Measurements from ENCODE around the gene CHD3.

The CHD3 gene

DNA sequence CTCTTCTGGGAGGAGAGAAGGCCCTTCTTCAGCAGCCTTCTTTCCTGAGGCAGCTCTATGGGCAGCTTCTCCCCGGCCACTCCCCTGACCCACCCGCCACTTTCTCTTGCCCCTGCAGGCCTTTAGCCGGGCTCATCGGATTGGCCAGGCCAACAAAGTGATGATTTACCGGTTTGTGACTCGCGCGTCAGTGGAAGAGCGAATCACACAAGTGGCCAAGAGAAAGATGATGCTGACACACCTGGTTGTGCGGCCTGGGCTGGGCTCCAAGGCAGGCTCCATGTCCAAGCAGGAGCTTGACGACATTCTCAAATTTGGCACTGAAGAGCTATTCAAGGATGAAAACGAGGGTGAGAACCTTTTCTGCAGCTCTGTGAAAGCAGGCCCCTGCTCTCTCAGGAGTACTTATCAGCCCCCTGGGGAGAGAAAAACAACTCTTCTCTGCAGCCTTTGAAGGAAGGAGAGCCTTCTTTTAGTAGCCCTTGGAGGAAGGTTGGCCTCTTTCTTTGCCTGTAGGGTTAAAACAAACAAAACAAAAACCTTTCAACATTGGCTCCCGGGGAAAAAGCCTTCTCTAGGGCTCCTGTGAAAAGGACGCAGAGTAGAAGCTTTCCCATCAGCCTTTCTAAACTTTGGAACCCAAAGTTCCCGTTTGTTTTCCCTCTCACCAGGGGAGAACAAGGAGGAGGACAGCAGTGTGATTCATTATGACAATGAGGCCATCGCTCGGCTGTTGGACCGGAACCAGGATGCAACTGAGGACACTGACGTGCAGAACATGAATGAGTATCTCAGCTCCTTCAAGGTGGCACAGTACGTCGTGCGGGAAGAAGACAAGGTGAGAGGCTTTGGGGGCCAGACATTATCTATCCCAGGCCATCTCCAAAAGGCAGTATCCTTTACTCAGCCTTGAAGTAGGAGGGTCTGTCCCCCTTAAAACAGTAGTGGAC is 14.8 kb downstream of the CHD3 start:
- no peak for DNase-seq

DNA sequence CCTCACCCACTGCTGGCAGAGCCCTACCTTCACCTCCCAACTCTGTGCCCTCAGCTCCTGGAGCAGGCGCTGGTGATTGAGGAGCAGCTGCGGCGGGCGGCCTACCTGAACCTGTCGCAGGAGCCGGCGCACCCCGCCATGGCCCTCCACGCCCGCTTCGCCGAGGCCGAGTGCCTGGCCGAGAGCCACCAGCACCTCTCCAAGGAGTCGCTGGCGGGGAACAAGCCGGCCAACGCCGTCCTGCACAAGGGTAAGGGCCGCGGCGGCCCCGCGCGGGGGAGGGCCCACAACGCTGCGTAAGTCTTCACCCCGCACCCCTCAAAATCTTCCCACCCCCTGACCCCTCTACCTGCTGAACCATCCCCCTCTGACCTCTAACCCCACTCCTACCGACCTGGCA is 20.5 kb downstream of the CHD3 start:
- DNase-seq = no peak

- DNase-seq = no peak
Observed at GRCh38 chr17:7910281-7910680, 21.7 kb downstream of the CHD3 start.

- DNase-seq = no peak
Observed at GRCh38 chr17:7910711-7911110, 22.1 kb downstream of the CHD3 start.

DNA sequence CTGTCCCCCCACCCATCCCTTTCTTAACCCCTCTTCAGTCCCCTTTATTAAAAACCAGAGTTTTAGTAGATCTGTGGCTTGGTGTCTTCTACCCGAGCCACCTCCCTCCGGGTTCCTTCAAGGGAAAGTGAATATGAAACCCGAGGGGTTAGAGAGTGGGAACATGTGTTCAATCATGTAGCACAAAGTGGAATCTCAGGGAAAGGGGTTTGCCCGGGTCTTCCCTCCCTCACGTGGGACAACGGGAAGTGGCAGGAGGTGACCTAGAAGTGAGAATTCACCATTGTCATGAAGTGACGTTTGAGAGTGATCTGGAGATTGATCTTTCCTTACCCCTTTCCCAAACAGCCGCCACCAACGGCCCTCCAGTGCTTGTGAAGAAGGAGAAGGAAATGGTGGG is 22.5 kb downstream of the CHD3 start:
- no peak for DNase-seq

- DNase-seq = peak; percentile 77
Observed at GRCh38 chr17:7912927-7913524, 24.4 kb downstream of the CHD3 start.

DNA sequence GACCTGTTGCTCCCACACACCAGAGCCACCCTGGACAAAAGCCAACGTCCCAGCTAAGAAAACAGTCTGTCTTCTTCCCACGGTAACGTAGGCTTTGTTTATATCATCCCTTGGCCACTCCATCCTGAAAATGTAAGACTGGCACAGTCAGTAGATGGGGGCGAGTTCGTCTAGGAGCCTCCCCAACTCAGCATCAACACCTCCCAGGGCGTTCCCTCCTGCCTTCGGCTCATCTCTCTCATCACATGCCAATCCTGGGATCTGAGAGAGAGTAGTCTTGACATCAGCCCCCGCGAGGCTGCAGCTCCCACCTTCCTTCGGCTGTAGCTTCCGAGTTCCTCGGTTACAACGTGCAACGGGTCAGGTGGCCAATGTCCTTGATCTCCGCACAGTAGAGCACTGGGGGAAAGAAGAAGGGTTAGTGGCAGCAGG is 26.6 kb downstream of the CHD3 start:
- no peak for DNase-seq

DNA sequence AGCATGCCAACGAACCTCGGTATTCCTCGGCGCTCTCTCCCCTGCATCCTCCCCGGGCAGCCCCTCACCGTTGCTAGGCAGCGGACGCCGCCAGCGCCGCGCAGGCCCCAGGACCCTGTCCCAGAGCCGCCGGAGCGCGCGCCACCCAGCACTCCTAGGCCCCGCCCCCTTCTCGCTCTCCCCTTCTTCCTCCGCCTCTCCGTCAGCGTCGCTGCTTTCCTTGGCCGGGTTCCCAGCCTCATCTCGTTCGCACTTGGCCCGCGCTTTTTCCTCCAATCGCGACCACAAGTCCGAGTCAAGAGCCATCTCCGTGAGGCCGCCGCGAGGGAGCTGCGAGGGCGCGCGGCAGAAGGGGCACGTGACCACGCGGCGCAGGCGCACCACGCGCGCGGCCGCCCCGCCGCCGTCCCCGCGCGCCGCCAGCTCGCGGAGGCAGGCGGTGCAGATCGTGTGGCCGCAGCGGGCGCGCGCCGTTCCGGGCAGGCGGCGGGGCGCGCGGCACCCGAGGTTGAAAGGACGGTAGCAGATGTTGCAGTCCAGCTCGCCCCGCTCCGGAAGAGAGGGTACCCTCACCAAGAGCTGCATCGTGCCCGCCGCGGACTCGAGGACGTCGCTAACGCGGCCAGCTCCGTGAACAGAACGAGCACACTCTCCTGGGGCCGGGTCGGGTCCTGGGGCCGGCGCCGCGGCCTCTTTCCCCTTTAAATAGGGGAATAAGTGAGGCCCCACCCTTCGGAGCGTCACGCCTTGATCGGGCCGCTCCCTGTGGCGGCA is 27.2 kb downstream of the CHD3 start, which contains the start of gene RNF227:
Gene RNF227, minus strand, starts transcription at position 679 of the 774 bp plus-strand sequence. Its CDS starts 94 bp downstream, at position 585.
- DNase-seq = peak; percentile 99

GRCh38 chr17:7916385-7916682 is 27.7 kb downstream of the CHD3 start:
- DNase-seq = no peak

DNA sequence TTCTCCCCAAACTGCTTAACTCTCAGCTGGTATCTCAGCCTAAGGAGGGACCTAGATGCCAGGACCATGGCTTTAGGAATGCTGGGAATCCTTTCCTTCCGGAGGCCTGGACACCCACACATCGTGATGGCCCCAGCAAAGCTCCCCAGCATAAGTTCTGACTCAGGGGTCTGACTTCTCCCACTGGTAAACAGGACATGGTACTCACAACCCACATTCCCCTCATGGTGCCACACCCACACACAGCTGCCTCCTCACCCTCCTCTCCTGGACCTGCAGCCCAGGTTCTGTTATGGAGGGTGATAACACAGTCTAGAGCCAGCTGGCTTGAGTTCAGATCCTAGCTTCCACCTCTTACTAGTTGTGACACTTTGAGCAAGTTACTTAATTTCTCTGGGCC is 28.2 kb downstream of the CHD3 start:
- peak; percentile 81 for DNase-seq

DNA sequence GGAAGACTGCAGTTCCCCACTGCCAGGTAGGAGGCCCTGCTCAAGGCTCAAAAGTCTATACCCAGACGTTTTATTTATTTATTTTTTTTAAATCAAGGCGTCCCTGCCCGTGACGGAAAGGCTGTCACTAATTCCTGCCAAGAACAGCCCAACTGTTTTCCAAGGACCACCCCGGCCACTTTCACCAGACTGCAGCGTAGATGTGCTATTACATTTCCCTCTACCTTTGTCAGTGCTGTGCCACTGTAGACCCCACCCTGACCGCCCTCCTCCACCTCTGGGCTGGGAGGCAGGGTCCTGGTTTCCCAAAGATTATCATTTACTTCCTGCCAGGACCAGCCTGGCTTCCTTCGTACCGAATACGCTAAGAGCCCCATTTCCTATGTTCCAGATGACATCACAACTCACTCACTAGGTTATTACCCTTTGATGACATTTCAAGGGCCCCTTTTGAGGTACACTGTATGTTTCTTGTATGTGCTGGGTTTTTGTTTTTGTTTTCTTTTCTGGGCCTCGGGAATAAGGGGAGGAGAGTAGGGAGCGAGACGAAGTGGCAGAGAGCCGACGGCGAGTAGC is 33.8 kb downstream of the CHD3 start:
- DNase-seq = no peak

GRCh38 chr17:7922845-7923628 is 34.4 kb downstream of the CHD3 start:
- peak; percentile 64 for DNase-seq

GRCh38 chr17:7927596-7927995 is 39.0 kb downstream of the CHD3 start:
- DNase-seq = no peak

- DNase-seq = peak; percentile 82
Observed at GRCh38 chr17:7929158-7930023, 40.8 kb downstream of the CHD3 start, which contains the start of gene KCNAB3. TSS of gene KCNAB3 (minus strand) at chr17:7929856. CDS start at chr17:7929435, 421 bp downstream.

DNA sequence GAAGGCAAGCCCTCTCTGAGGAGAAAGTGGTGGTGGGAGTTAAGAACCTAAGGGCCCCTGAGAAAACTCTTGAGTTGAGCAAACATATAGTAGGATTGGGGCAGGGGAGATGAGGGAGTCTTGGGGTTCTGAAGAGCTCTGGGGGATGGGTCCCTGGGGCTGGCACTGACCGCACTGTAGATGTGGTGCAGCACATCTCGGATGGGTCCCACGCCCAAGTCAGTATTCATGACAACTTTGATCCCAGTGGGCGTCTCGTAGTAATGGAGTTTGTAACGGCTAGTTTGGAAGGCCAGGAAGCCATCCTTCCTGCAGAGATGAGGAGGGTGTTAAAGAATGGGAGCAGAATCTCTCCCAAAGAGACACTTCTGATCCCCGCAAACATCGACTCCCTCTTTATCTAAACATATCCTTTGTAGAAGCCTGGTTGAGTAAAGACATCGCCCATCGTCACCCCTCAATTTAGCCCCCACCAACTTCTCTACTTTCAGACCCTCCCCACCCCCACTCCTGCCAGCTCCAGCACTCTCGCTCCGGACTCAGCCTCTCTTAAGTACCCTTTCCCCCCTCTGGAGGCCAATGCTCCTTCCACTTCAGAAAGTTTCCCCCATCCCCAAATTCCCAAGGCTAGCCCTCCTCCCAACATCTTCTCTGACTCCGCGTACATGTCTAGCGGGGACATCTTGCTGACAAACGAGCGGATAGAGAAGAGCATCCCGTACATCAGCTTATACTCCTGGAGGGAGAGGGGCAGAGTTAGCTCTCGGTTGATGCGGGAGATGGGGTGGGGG is 42.4 kb downstream of the CHD3 start:
- no peak for DNase-seq

- DNase-seq = peak; percentile 100
Observed at GRCh38 chr17:7931709-7932482, 43.3 kb downstream of the CHD3 start, which contains the start of the genes CNTROB and TRAPPC1. TSS of gene CNTROB (plus strand) at chr17:7932206. CDS start at chr17:7933080, 874 bp downstream. TSS of gene TRAPPC1 (minus strand) at chr17:7931946. CDS start at chr17:7931829, 117 bp downstream.

- DNase-seq = peak; percentile 46
Observed at GRCh38 chr17:7932483-7932891, 43.9 kb downstream of the CHD3 start.

- DNase-seq = peak; percentile 88
Observed at GRCh38 chr17:7932949-7933348, 44.4 kb downstream of the CHD3 start.

- no peak for DNase-seq
Observed at GRCh38 chr17:7935859-7936258, 47.3 kb downstream of the CHD3 start.

Measured in EL (cell line).